NCI-H82 treated with DMSO at 0.1 percent for 48 hours (cell line): ENCODE results near the gene C22orf23.

Experiments
- DNase-seq: peaks from one replicate; lab custom pipeline; 2025; ENCODE audit not compliant: unreplicated experiment; lab: John Stamatoyannopoulos, UW

Gene C22orf23

GRCh38 chr22:37905534-37906363 lies 47.7 kb downstream of the C22orf23 start, which contains the start of gene MICALL1:
Gene MICALL1 (plus strand): TSS chr22:37906297. CDS start chr22:37906423, 126 bp downstream.
- peak; percentile 12 for DNase-seq

GRCh38 chr22:37904572-37905533 lies 48.5 kb downstream of the C22orf23 start:
- peak; percentile 6 for DNase-seq

GRCh38 chr22:37898441-37899181 lies 54.8 kb downstream of the C22orf23 start:
- no peak for DNase-seq

DNA sequence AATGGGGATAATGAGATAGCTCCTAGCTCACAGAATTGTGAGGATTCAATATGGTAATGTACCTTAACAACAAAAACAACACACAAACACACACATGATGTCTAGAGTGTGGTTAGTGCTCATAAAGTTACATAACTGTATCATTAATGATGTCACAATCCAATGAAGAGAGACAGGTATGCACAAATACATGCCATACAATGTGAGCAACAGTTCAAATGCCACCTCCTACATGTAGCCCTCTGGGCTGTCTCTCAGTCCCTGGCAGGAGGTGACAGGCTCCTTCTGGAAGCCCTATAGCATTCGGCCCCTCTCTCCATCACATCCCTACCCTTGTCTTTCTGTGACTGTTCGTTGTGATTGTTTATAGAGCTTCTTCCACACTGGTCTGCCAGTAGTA lies 55.6 kb downstream of the C22orf23 start:
- no peak for DNase-seq

DNA sequence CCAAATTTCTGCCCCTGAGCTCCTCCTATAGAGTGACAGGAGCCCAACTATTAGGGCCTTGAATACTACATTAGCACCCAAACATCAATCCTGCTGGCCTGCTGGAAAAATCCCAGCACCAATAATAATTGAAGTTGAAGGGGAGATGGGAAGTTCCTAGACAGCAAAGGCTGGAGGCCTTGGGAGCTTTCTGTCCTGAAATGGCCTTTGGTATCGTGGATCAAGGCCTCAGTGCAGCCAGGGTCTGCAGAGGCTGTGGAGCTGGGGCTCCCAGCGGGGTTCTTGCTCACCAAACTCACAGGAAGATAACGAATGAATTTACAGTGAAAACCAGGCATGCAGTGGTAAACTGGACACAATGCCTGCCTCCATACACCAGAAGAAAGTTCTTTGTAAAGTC lies 56.5 kb downstream of the C22orf23 start:
- no peak for DNase-seq

- no peak for DNase-seq
Observed at GRCh38 chr22:37896181-37896592, 57.2 kb downstream of the C22orf23 start.

DNA sequence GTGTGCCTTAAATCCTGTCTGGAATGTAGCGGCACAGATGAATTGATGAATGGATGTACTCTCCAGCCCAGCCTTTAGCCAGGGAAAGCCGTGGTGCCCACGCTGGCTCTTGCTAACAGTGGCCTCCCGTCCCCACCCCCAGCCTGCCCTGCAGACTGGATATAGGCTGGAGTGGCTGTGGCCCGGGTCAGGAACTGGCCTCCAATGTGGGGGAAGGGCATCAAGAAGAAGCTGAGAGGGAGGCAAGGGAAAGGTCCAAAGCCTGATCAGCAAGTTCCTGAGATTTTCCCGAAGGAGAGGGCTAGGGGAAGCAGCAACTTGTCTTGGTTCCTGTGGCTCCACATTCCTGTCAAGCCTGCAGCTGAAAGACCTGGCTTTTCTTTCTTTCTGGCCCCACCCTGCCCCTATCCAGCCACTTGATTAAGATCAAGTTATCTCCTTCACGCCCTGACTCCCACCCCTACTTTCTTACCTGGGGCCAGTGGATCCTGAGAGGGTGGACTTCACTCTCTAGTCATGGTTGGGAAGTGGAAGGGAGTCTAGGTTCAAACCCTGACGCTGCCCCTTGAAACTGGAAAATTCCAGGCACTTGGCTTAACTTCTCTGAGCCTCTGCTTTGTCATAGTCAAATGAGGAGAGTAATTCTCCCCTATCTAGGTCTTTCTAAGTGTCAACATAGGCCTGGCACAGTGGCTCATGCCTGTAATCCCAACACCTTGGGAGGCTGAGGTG lies 58.3 kb downstream of the C22orf23 start:
- no peak for DNase-seq

GRCh38 chr22:37893583-37893983 lies 59.8 kb downstream of the C22orf23 start:
- DNase-seq: no peak
